Panc1 (cell line): ENCODE results near the gene FOS. TPM values are rescaled to one million over a fixed set of nuclear protein-coding genes. Genes with fewer than 3 reads are reported as not detected.
A peak's percentile ranks its signal among the peaks of the same experiment; 100 is the strongest.

ENCODE experiments used
- ATAC-seq: fragments of 200-7000 bp; cut with Tn5 transposase; 2 replicates; pipeline ENCODE4 v1.9.1; 2020; ENCODE audit warnings: mild to moderate bottlenecking, moderate library complexity
- BruUV-seq: library from RNA; stranded (reverse); fragments of 400-500 nt; replicated peaks from 2 replicates; lab custom pipeline; 2021; lab: Mats Ljungman, UMichigan
- CTCF ChIA-PET: fragments of 300-600 bp; sonication (Branson Sonifier 250); formaldehyde crosslinking; loops from one replicate; lab custom pipeline; 2022; ENCODE audit warnings: antibody characterized with exemption; lab: Charles Lee
- POLR2A ChIA-PET: fragments of 300-600 bp; sonication (Branson Sonifier 250); formaldehyde crosslinking; loops from one replicate; lab custom pipeline; 2022; ENCODE audit warnings: antibody characterized with exemption; lab: Charles Lee
- DNase-seq: peaks from one replicate; pipeline ENCODE4 v3.0.0-alpha.2; 2010; ENCODE audit warnings: low read depth, low spot score
- H3K27ac ChIP-seq: 2 replicates; pipeline ENCODE4 v1.5.1; 2011; ENCODE audit warnings: mild to moderate bottlenecking, low read length, inconsistent platforms
- H3K27me3 ChIP-seq: fragments of 200-500 bp; sonication (Bioruptor generic); 2 replicates; pipeline ENCODE4 v1.6.0; 2014; ENCODE audit warnings: low read length, inconsistent platforms; ENCODE audit not compliant: control insufficient read depth, insufficient read depth
- H3K36me3 ChIP-seq: fragments of 200-500 bp; sonication (Bioruptor generic); 2 replicates; pipeline ENCODE4 v1.5.1; 2014; ENCODE audit warnings: inconsistent platforms, mild to moderate bottlenecking, low read length, moderate library complexity; ENCODE audit not compliant: control insufficient read depth, insufficient read depth
- H3K4me1 ChIP-seq: 2 replicates; pipeline ENCODE4 v1.5.1; 2011; ENCODE audit warnings: inconsistent platforms, mild to moderate bottlenecking, low read length, moderate library complexity; ENCODE audit not compliant: control insufficient read depth, insufficient read depth
- H3K4me3 ChIP-seq, 2 experiments: 2 replicates each; pipeline ENCODE4 v1.5.1; 2011 to 2012; ENCODE audit warnings: low read depth in 2 of 2, low read length in 2 of 2, mild to moderate bottlenecking in 2 of 2, inconsistent platforms in 1 of 2, moderate library complexity in 1 of 2
- H3K9me3 ChIP-seq: fragments of 200-500 bp; sonication (Bioruptor generic); 2 replicates; pipeline ENCODE4 v1.5.1; 2014; ENCODE audit warnings: low read depth, mild to moderate bottlenecking, inconsistent platforms, low read length, moderate library complexity; ENCODE audit not compliant: control insufficient read depth, insufficient read depth
- POLR2AphosphoS5 ChIP-seq: IDR thresholded peaks from 2 replicates; pipeline ENCODE4 v1.6.1; 2012; ENCODE audit warnings: mild to moderate bottlenecking, low read depth, low read length, moderate library complexity
- SIN3A ChIP-seq: IDR thresholded peaks from 2 replicates; pipeline ENCODE4 v1.6.1; 2012; ENCODE audit warnings: low read depth, mild to moderate bottlenecking, low read length, moderate library complexity, borderline replicate concordance; ENCODE audit not compliant: insufficient read depth
- TCF7L2 ChIP-seq: IDR thresholded peaks from 2 replicates; pipeline ENCODE4 v1.6.1; 2011; ENCODE audit warnings: mild to moderate bottlenecking, low read depth, low read length, inconsistent platforms
- in situ Hi-C: cut with HindIII; loops from 2 replicates; pipeline ENCODE4 v1.10.0; 2016; ENCODE audit warnings: low sequenced_read_pairs, low pct_unique_long_range_greater_than_20kb
- intact Hi-C: fragments of 100-400 bp; cut with micrococcal nuclease; formaldehyde crosslinking; loops from one replicate; pipeline ENCODE4 v1.10.0; 2022; ENCODE audit not compliant: unreplicated experiment
- total RNA-seq: library from RNA; stranded (reverse); gene quantifications from one replicate; pipeline ENCODE4 v1.2.1, GENCODE V29; 2021; ENCODE audit not compliant: unreplicated experiment
- TF ChIP-seq, protein P1 (sequence below), 2 experiments: IDR thresholded peaks; 2 replicates each; pipeline ENCODE4 v1.6.1; 2011 to 2012; ENCODE audit warnings: low read depth in 2 of 2, control low read depth in 1 of 2, low read length in 1 of 2, mild to moderate bottlenecking in 1 of 2, moderate library complexity in 1 of 2; ENCODE audit not compliant: insufficient read depth in 1 of 2
- TF ChIP-seq, protein P2 (sequence below): fragments of 450-650 bp; IDR thresholded peaks from 2 replicates; pipeline ENCODE4 v1.5.1; 2017; ENCODE audit warnings: mild to moderate bottlenecking

FOS gene
- total RNA-seq, 1 experiment from 2014 or later: 26.8 TPM

DNA sequence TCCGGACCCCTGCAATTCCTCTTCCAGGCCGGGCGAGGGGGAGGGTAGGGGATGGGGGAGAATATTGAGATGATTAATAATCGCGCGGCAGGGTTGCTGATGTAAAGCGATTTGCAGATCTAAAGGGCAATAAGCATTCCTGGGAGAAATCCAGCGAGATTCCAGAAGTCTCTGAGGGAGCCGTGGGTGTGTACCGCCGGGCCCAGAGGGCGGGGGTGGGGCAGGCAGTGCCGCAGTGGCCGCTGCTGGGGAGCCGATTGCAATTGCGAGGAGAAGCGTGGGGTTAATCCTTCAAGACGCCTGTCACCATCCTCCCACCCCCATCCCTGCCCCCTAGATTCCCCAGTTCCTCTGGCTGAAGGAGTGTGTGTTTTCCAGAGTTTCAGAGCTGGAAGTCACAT, 16.4 kb downstream of the FOS start:
- Histone ChIP-seq H3K27me3 (no peaks in the 10 kb centered on the region), H3K4me3 (peak overlapping the region; percentile 65 to 69), H3K4me1 (no peaks in the 10 kb centered on the region), H3K9me3 (no peaks in the 10 kb centered on the region), H3K36me3 (no peaks in the 10 kb centered on the region), H3K27ac (no peak overlapping the region; the same call in 1 of the 2 replicates)
- CTCF ChIA-PET: interaction anchor here (0.6 to 0.8 kb wide), 4 partner anchors 36 to 1281 kb away, joined by 3 to 6 read pairs (median 5); no protein-coding TSS in a partner anchor
- in situ Hi-C loops: no loop called here
- BruUV-seq: no TSS peak
- ATAC-seq (peak; percentile 15; the same call in 1 of the 2 replicates), DNase-seq (no peak)
- POLR2A ChIA-PET: interaction anchor here (0.6 kb wide), 3 partner anchors 142 to 228 kb away, joined by 4 to 6 read pairs (median 4); no protein-coding TSS in a partner anchor
- TF ChIP-seq, protein P1, sequence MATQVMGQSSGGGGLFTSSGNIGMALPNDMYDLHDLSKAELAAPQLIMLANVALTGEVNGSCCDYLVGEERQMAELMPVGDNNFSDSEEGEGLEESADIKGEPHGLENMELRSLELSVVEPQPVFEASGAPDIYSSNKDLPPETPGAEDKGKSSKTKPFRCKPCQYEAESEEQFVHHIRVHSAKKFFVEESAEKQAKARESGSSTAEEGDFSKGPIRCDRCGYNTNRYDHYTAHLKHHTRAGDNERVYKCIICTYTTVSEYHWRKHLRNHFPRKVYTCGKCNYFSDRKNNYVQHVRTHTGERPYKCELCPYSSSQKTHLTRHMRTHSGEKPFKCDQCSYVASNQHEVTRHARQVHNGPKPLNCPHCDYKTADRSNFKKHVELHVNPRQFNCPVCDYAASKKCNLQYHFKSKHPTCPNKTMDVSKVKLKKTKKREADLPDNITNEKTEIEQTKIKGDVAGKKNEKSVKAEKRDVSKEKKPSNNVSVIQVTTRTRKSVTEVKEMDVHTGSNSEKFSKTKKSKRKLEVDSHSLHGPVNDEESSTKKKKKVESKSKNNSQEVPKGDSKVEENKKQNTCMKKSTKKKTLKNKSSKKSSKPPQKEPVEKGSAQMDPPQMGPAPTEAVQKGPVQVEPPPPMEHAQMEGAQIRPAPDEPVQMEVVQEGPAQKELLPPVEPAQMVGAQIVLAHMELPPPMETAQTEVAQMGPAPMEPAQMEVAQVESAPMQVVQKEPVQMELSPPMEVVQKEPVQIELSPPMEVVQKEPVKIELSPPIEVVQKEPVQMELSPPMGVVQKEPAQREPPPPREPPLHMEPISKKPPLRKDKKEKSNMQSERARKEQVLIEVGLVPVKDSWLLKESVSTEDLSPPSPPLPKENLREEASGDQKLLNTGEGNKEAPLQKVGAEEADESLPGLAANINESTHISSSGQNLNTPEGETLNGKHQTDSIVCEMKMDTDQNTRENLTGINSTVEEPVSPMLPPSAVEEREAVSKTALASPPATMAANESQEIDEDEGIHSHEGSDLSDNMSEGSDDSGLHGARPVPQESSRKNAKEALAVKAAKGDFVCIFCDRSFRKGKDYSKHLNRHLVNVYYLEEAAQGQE (IDR thresholded peaks at IDR 0.05; ENCODE audit: insufficient read depth in 1 of 2, low read depth in 2 of 2, low read length in 1 of 2): no peak
- TF ChIP-seq TCF7L2 (no peak), POLR2AphosphoS5 (no peak), SIN3A (no peak)
- TF ChIP-seq, protein P2, sequence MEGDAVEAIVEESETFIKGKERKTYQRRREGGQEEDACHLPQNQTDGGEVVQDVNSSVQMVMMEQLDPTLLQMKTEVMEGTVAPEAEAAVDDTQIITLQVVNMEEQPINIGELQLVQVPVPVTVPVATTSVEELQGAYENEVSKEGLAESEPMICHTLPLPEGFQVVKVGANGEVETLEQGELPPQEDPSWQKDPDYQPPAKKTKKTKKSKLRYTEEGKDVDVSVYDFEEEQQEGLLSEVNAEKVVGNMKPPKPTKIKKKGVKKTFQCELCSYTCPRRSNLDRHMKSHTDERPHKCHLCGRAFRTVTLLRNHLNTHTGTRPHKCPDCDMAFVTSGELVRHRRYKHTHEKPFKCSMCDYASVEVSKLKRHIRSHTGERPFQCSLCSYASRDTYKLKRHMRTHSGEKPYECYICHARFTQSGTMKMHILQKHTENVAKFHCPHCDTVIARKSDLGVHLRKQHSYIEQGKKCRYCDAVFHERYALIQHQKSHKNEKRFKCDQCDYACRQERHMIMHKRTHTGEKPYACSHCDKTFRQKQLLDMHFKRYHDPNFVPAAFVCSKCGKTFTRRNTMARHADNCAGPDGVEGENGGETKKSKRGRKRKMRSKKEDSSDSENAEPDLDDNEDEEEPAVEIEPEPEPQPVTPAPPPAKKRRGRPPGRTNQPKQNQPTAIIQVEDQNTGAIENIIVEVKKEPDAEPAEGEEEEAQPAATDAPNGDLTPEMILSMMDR: no peak
- intact Hi-C loops: loop anchor here (10.0 kb wide), 1 partner anchor 430 kb away; no protein-coding TSS in a partner anchor

DNA sequence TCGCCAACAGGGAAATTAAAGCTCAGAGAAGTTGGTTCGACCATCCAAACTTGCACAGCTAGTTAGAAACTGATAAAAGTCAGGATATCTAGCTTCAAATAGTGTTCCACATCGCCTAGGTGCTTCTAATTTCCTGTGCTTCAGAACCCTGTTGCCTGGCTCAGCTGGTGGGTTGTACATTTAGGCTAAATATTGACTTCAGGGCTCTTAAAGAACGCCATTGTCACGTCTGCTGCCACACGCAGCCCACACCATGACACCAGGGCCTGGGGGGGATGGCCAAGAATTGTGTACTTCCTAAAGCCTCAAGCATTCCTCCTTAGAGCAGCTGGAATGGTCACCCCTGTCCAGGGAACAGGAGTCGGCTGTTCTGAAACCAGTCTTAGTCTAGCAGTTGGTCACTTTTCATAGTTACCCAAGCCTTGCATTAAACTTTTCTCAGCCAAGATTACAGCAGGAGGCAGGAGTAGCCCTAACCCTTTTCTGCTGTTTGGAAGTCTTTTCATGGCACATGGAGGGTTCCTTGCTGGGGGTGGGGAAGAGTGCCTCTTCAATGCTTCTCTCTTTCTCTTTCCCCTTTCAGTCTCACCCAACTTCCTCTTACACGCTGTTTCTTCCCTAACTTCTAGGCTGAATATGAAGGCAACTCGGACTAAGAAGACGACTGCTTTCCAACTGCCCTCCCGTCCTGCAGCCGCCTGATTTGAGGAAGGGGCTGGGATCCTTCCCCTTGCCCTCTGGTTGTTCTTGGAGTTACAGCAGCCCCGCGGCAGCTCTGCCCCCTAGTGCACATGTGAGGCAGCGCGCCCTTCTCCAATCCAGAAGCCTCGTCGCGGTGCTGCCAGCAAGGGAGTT, 17.1 kb downstream of the FOS start:
- Histone ChIP-seq H3K27ac (no peak overlapping the region), H3K4me3 (peak overlapping the region; percentile 65 to 69), H3K36me3 (no peaks in the 10 kb centered on the region), H3K9me3 (no peaks in the 10 kb centered on the region), H3K4me1 (no peaks in the 10 kb centered on the region), H3K27me3 (no peaks in the 10 kb centered on the region)
- ChIA-PET POLR2A (interaction anchor here (0.6 kb wide), 3 partner anchors 103 to 229 kb away, joined by 3 to 4 read pairs (median 4); no protein-coding TSS in a partner anchor), CTCF (interaction anchor here (0.6 to 0.8 kb wide), 4 partner anchors 37 to 1281 kb away, joined by 3 to 6 read pairs (median 5); no protein-coding TSS in a partner anchor)
- in situ Hi-C loops: no loop called here
- no TSS peak for BruUV-seq
- TF ChIP-seq TCF7L2 (no peak), SIN3A (no peak), POLR2AphosphoS5 (no peak)
- TF ChIP-seq, protein P2: peak; percentile 95
- DNase-seq: no peak
- peak; percentile 52 for ATAC-seq
- intact Hi-C loops: loop anchor here (10.0 kb wide), 1 partner anchor 431 kb away; no protein-coding TSS in a partner anchor
